PC-3 (cell line): ENCODE results near the gene MAGI2. TPM values are rescaled to one million over a fixed set of nuclear protein-coding genes. Genes with fewer than 3 reads are reported as not detected.

Experiments used
- ATAC-seq: fragments of 200-7000 bp; cut with Tn5 transposase; 2 replicates; pipeline ENCODE4 v1.9.1; 2020; ENCODE audit warnings: mild to moderate bottlenecking, moderate library complexity
- BruUV-seq: library from RNA; stranded (reverse); fragments of 400-500 nt; replicated peaks from 2 replicates; lab custom pipeline; 2021; lab: Mats Ljungman, UMichigan
- CTCF ChIA-PET: fragments of 300-600 bp; sonication (Branson Sonifier 250); formaldehyde crosslinking; loops from one replicate; lab custom pipeline; 2022; ENCODE audit warnings: antibody characterized with exemption; lab: Charles Lee
- POLR2A ChIA-PET: fragments of 300-600 bp; sonication (Branson Sonifier 250); formaldehyde crosslinking; loops from one replicate; lab custom pipeline; 2022; ENCODE audit warnings: antibody characterized with exemption; ENCODE audit not compliant: unreplicated experiment; lab: Charles Lee
- DNase-seq: peaks from one replicate; pipeline ENCODE4 v3.0.0-alpha.2; 2015
- H2AFZ ChIP-seq: fragments of 300-600 bp; sonication (generic); 2 replicates; pipeline ENCODE4 v1.6.0; 2016; ENCODE audit warnings: antibody characterized with exemption, low read length
- H3F3A ChIP-seq: fragments of 300-600 bp; sonication (generic); one replicate; pipeline ENCODE4 v1.6.0; 2017; ENCODE audit warnings: antibody characterized with exemption, low read length, control low read depth, mild to moderate bottlenecking; ENCODE audit not compliant: unreplicated experiment
- H3K27ac ChIP-seq: fragments of 300-600 bp; sonication (generic); 2 replicates; pipeline ENCODE4 v1.5.1; 2016; ENCODE audit warnings: mild to moderate bottlenecking, low read length
- H3K27me3 ChIP-seq: fragments of 300-600 bp; sonication (generic); 2 replicates; pipeline ENCODE4 v1.6.1; 2016; ENCODE audit warnings: low read length, mixed read lengths
- H3K36me3 ChIP-seq: fragments of 300-600 bp; sonication (generic); 2 replicates; pipeline ENCODE4 v1.6.1; 2016; ENCODE audit warnings: low read depth, mixed run types, low read length, mixed read lengths
- H3K4me1 ChIP-seq: fragments of 300-600 bp; sonication (generic); 2 replicates; pipeline ENCODE4 v1.5.1; 2016; ENCODE audit warnings: low read length; ENCODE audit not compliant: insufficient read depth
- H3K4me2 ChIP-seq: fragments of 300-600 bp; sonication (generic); 2 replicates; pipeline ENCODE4 v1.6.0; 2016; ENCODE audit warnings: low read length
- H3K4me3 ChIP-seq: fragments of 300-600 bp; sonication (generic); 2 replicates; pipeline ENCODE4 v1.5.1; 2016; ENCODE audit warnings: mild to moderate bottlenecking, low read length, mixed read lengths
- H3K79me2 ChIP-seq: fragments of 300-600 bp; sonication (generic); 2 replicates; pipeline ENCODE4 v1.6.1; 2017; ENCODE audit warnings: low read length, mixed read lengths
- H3K9ac ChIP-seq: fragments of 300-600 bp; sonication (generic); 2 replicates; pipeline ENCODE4 v1.6.0; 2016; ENCODE audit warnings: mild to moderate bottlenecking, low read length
- H3K9me2 ChIP-seq: fragments of 300-600 bp; sonication (generic); replicated peaks from 2 replicates; pipeline ENCODE4 v1.6.1; 2016; ENCODE audit warnings: mixed run types, low read length, mixed read lengths
- H3K9me3 ChIP-seq: fragments of 300-600 bp; sonication (generic); 2 replicates; pipeline ENCODE4 v1.6.1; 2016; ENCODE audit warnings: low read length, mixed read lengths
- H4K20me1 ChIP-seq: fragments of 300-600 bp; sonication (generic); 2 replicates; pipeline ENCODE4 v1.6.1; 2016; ENCODE audit warnings: low read length, mixed read lengths
- CTCF ChIP-seq: fragments of 300-600 bp; sonication (generic); conservative IDR thresholded peaks from 2 replicates; pipeline ENCODE4 v1.5.1; 2017; ENCODE audit warnings: antibody characterized with exemption, low read depth, mild to moderate bottlenecking, low read length
- EZH2 ChIP-seq: fragments of 300-600 bp; sonication (generic); IDR thresholded peaks from one replicate; pipeline ENCODE4 v1.6.1; 2017; ENCODE audit warnings: antibody characterized with exemption, mild to moderate bottlenecking, low read length; ENCODE audit not compliant: unreplicated experiment
- EZH2phosphoT487 ChIP-seq: fragments of 300-600 bp; sonication (generic); IDR thresholded peaks from 2 replicates; pipeline ENCODE4 v1.6.1; 2018; ENCODE audit warnings: mild to moderate bottlenecking, antibody characterized with exemption, low read length, borderline replicate concordance
- intact Hi-C: fragments of 100-400 bp; cut with micrococcal nuclease; formaldehyde crosslinking; loops from 2 replicates; pipeline ENCODE4 v1.9.0; 2023
- total RNA-seq: library from RNA; depleted of rRNA; stranded (reverse); fragments of >200 nt; gene quantifications from 2 replicates; pipeline ENCODE4 v1.2.3, GENCODE V29; 2014

The MAGI2 gene
- total RNA-seq, 1 experiment from 2014 or later = not detected

GRCh38 chr7:78218051-78218450, 1235.4 kb downstream of the MAGI2 start:
- Histone ChIP-seq H3K27ac (no peak overlapping the region), H3K4me2 (no peak overlapping the region), H3K9me3 (no peaks in the 10 kb centered on the region), H3K9ac (no peak overlapping the region), H3K27me3 (peaks cover 20% of the 10 kb centered on the region), H3K4me1 (no peaks in the 10 kb centered on the region), H4K20me1 (no peaks in the 10 kb centered on the region), H2AFZ (no peak overlapping the region), H3K79me2 (no peaks in the 10 kb centered on the region), H3K36me3 (no peaks in the 10 kb centered on the region), H3K9me2 (no peaks in the 10 kb centered on the region), H3K4me3 (no peak overlapping the region), H3F3A (no peaks in the 10 kb centered on the region)
- intact Hi-C loops = no loop called here
- BruUV-seq = no TSS peak
- TF ChIP-seq CTCF = no peak
- TF ChIP-seq EZH2phosphoT487 = no peak
- TF ChIP-seq EZH2 = no peak
- CTCF ChIA-PET = no interaction called here
- POLR2A ChIA-PET = no interaction called here
- DNase-seq = no peak
- no peak for ATAC-seq

GRCh38 chr7:78215199-78215598, 1238.3 kb downstream of the MAGI2 start:
- Histone ChIP-seq H3K4me3 (no peak overlapping the region), H3K27ac (no peak overlapping the region), H3F3A (no peaks in the 10 kb centered on the region), H3K79me2 (no peaks in the 10 kb centered on the region), H4K20me1 (no peaks in the 10 kb centered on the region), H3K27me3 (peaks cover 36% of the 10 kb centered on the region), H3K9me2 (no peaks in the 10 kb centered on the region), H3K9ac (no peak overlapping the region), H3K4me1 (no peaks in the 10 kb centered on the region), H3K4me2 (no peak overlapping the region), H3K36me3 (no peaks in the 10 kb centered on the region), H2AFZ (no peak overlapping the region), H3K9me3 (no peaks in the 10 kb centered on the region)
- DNase-seq (no peak), ATAC-seq (no peak)
- intact Hi-C loops = no loop called here
- TF ChIP-seq EZH2phosphoT487 = no peak
- TF ChIP-seq EZH2 = no peak
- no peak for TF ChIP-seq CTCF
- no TSS peak for BruUV-seq
- ChIA-PET POLR2A (no interaction called here), CTCF (no interaction called here)

GRCh38 chr7:78213402-78213801, 1240.1 kb downstream of the MAGI2 start:
- ChIA-PET CTCF (no interaction called here), POLR2A (no interaction called here)
- Histone ChIP-seq H3K4me3 (no peak overlapping the region), H3K9ac (no peak overlapping the region), H3K9me2 (no peaks in the 10 kb centered on the region), H2AFZ (no peak overlapping the region), H4K20me1 (no peaks in the 10 kb centered on the region), H3K4me2 (no peak overlapping the region), H3K27me3 (peaks cover 38% of the 10 kb centered on the region), H3F3A (no peaks in the 10 kb centered on the region), H3K4me1 (no peaks in the 10 kb centered on the region), H3K79me2 (no peaks in the 10 kb centered on the region), H3K9me3 (no peaks in the 10 kb centered on the region), H3K27ac (no peak overlapping the region), H3K36me3 (no peaks in the 10 kb centered on the region)
- DNase-seq (no peak), ATAC-seq (no peak)
- TF ChIP-seq CTCF (no peak), EZH2 (no peak), EZH2phosphoT487 (no peak)
- no TSS peak for BruUV-seq
- intact Hi-C loops = no loop called here
